Stimulated activated CD4-positive, alpha-beta T cell treated with anti-CD3 and anti-CD28 coated beads, Interleukin-4, amount 100 ng/mL, for 4 hours (primary cell): ENCODE data around the gene CCDC39.
"Not testable (repeated sequence)": the region's sequence is repeated elsewhere in the genome, so short reads cannot be mapped to it uniquely, and the experiment has no call there.

Experiments
- DNase-seq, 2 experiments: peaks; one replicate each; pipeline ENCODE4 v3.0.0-alpha.2; 2020

The CCDC39 gene

GRCh38 chr3:180619723-180620122 lies 59.6 kb downstream of the CCDC39 start:
- DNase-seq = no peak

GRCh38 chr3:180618563-180618962 lies 60.7 kb downstream of the CCDC39 start:
- DNase-seq = not testable (repeated sequence)

- no peak for DNase-seq
Measured at GRCh38 chr3:180617049-180617448, 62.2 kb downstream of the CCDC39 start.

GRCh38 chr3:180615954-180616353 lies 63.3 kb downstream of the CCDC39 start:
- no peak for DNase-seq

- DNase-seq = no peak
Measured at GRCh38 chr3:180612364-180612763, 66.9 kb downstream of the CCDC39 start.

- no peak for DNase-seq
Measured at GRCh38 chr3:180611006-180611405, 68.3 kb downstream of the CCDC39 start.

GRCh38 chr3:180601688-180602666 lies 77.3 kb downstream of the CCDC39 start, which contains the start of gene TTC14:
TTC14 (plus strand) TSS chr3:180602163; CDS start chr3:180602262, 99 bp downstream.
- DNase-seq = peak; percentile 89 to 94

GRCh38 chr3:180600473-180600872 lies 78.8 kb downstream of the CCDC39 start:
- DNase-seq = no peak

GRCh38 chr3:180595559-180595935 lies 83.7 kb downstream of the CCDC39 start:
- no peak for DNase-seq

GRCh38 chr3:180594631-180595558 lies 84.4 kb downstream of the CCDC39 start:
- no peak for DNase-seq

- not testable (repeated sequence) for DNase-seq
Measured at GRCh38 chr3:180593631-180594030, 85.7 kb downstream of the CCDC39 start.

- DNase-seq = no peak
Measured at GRCh38 chr3:180590396-180590795, 88.9 kb downstream of the CCDC39 start.

GRCh38 chr3:180580934-180581333 lies 98.4 kb downstream of the CCDC39 start:
- no peak for DNase-seq

GRCh38 chr3:180575571-180575970 lies 103.7 kb downstream of the CCDC39 start:
- DNase-seq = no peak

GRCh38 chr3:180571831-180572598 lies 107.3 kb downstream of the CCDC39 start:
- no peak for DNase-seq

GRCh38 chr3:180570238-180570637 lies 109.1 kb downstream of the CCDC39 start:
- no peak for DNase-seq

- no peak for DNase-seq
Measured at GRCh38 chr3:180564676-180565075, 114.6 kb downstream of the CCDC39 start.
